Stimulated activated naive CD4-positive, alpha-beta T cell treated with Interleukin-2 at 50 U/mL for 16 hours (primary cell): ENCODE results near the gene R3HDM4.
"Not testable (repeated sequence)": the region's sequence is repeated elsewhere in the genome, so short reads cannot be mapped to it uniquely, and the experiment has no call there.

ENCODE experiments used
- DNase-seq: peaks from one replicate; lab custom pipeline; 2025; lab: John Stamatoyannopoulos, UW

Gene R3HDM4

DNA sequence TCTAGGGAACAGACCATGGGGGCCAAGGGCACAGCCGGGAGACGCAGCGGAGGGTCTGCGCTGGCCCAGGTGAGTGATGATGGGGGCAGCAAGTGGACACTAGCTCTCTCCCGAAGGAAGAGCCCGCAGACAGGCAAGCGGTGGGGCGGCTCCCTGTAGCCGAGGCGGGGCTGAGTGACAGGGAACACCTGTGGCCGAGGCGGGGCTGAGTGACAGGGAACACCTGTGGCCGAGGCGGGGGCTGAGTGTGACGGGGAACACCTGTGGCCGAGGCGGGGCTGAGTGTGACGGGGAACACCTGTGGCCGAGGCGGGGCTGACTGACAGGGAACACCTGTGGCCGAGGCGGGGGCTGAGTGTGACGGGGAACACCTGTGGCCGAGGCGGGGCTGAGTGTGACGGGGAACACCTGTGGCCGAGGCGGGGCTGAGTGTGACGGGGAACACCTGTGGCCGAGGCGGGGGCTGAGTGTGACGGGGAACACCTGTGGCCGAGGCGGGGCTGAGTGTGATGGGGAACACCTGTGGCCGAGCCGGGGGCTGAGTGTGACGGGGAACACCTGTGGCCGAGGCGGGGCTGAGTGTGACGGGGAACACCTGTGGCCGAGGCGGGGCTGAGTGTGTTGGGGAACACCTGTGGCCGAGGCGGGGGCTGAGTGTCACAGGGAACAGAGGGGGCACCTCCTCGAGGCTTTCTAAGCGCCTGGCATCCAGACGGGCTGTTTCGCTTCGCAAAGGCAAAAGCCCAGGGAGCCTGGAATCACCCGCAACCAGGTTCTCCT lies 21.4 kb downstream of the R3HDM4 start:
- DNase-seq, result not testable (repeated sequence)

DNA sequence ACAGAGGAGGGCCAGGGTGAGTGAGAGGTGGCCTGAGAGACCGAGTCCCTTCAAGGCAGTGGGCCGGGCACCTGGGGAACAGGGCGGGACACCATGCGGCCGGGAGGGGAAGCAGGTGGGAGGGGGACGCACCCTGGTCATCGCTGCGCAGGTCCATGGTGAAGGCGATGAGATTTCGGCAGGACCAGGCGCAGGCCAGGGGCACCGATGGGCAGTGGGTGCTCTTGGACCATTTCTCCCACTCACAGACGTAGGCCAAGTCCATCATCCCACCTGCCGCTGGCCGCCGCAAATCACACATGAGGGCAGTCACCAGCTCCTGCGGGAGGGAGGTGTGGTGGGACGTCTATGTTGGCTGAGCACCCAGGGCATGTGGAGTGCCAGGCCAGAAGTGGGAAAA lies 22.2 kb downstream of the R3HDM4 start:
- DNase-seq, result no peak

DNA sequence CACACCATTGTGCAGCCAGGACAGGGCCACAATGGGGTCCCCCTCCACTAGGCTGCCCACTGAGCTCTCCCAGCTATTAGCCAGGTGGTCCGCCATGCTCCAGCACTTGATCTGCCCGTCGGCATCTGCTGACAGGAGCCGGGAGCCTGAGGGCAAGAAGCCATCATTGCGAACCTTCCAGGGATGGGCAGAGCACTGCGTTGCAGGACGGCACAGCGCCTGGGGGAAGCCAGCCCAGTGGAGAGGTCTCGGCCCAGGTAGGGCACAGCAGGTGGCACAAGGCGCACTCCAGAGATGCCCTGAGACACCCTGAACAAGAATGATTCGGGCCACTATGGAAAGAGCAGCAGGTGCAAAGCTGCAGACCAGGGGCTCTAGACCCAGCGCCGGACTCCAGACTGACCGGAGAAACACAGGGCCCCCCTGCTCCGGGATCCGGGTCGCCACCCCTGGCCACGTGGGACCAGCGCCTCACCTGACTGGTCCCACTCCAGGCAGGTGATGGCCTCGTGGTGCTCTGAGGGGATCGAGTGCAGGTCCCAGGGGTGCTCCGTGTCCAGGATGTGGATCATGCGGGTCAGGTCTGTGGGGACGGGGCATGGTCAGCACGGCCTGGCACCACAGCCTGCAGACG lies 23.2 kb downstream of the R3HDM4 start:
- no peak for DNase-seq

DNA sequence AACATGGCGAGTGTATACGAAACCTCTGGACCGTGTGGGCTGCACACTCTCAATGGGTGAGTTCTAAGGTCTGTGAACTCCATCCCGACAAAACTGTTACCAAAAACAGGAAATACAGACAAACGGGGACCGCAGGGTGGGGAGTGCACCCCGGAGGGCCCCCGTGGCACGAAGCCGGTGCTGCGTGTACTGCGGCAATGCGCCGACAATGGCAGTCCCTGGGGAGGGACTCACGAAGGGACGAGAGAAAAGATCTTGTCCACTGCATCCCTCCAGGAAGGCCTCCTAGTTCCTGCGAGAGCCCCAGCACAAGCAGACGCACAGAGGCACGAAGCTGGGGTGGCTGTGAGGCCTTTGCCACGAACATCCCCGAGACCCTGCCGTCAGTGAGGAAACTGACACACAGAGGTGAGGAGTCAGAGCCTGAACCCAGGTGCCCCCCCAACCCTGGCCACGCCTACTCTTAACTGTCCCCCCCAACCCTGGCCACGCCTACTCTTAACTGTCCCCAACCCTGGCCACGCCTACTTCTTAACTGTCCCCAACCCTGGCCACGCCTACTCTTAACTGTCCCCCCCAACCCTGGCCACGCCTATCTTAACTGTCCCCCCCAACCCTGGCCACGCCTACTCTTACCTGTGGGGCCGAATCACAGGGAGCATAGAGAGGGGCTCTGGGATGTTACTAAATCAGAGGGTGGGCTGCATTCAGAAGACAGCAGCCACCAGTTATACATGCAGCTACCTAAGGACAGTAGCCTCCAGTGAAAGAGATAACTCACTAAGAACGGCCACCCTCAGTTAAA lies 24.2 kb downstream of the R3HDM4 start:
- DNase-seq, result peak; percentile 44

DNA sequence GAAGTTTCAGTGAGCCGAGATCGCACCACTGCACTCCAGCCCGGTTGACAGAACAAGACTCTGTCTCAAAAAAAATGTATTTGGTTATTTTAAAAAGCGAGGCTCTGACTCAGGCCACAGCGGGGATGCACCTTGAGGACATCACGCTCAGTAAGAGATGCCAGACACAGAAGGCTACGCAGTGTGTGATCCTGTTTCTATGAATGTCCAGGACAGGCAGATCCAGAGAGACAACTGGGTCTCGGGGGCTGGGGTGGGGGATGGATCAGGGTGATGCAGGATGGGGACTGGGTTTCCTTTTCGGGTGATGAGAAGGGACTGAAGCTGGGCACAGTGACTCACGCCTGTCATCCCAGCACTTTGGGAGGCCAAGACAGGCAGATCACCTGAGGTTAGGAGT lies 25.4 kb downstream of the R3HDM4 start:
- DNase-seq, result no peak

DNA sequence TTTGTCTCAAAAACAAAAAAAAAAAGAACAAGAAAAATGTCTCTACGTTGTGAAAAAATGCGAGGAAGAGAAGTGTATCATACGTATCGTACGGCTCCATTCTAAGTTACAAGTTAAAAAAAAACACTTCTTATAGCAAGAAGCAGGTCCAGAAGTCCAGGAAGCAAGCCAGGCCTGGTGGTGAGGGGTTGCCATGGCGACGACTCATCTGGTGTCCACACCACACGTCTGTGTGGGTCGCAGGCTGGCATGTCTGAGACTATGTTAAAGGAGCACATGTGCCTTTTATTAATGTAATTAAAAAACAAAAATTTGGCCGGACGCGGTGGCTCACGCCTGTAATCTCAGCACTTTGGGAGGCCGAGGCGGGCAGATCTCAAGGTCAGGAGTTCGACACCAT lies 25.9 kb downstream of the R3HDM4 start:
- DNase-seq, result no peak

DNA sequence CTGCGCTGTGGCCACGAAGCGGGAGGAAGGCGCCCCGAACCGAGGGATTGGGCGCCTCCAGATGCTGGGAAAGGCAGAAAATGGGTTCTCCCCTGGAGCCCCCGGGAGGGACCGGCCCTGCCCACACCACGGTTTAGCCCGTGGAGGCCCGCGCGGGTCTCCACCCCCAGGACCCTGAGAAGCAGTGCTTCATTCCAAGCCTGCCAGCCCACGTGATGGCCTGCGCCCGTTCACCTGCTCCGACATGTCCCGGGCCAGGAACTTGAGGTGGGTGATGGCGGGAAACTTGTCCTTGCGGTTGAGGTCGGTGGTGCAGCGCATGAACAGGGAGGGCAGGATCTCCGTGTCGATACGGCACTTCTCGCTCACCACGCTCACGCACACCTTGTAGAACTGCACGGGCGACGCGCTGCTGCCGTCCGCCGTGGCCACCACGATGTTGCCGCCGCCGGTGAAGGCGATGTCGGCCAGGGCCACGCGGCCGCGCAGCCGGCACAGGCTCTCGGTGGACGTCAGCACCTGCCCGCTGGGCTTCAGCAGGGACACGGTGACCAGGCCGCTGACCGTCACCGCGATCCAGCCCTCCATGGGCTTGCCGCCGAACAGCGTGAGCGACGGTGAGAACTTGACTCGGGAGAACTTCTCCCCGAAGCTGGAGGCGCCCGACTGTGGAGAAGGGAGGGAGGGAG lies 27.3 kb downstream of the R3HDM4 start:
- no peak for DNase-seq

DNA sequence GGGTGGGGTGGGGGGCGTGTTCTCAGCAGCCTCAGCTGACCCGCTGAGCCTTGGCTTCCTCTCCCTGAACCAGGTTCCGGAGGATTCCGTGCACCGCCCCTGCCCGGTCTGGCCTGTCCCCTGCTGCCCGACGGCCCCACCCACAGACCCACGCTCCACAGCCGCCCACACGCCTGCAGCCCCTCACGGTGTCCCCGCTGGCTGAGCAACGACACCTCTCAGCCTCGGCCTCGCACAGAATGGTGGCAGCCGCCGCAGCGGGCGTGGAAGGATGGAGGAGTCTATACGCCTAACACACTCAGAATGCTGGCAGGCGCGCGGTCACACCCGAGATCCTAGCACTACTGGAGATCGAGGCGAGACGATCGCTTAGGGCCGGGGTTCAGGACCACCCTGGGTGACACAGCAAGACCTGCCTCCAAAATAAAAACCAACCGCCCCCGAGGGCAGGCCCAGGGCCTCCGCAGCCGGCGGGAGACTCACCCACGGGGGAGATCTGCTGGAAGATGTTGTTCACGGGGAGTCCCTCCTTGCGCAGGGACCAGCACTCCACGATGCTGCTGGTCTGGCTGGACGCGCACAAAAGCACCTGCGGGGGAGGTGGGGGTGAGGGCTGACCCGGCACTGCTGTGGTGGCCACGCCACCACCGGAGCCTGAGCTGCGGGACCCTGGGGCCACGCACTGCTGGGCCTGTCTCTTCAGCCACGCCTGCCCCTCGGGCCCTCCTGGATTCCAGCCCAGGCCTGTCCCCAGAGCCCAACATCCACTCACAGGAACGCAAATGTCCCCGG lies 28.4 kb downstream of the R3HDM4 start:
- DNase-seq, result no peak

DNA sequence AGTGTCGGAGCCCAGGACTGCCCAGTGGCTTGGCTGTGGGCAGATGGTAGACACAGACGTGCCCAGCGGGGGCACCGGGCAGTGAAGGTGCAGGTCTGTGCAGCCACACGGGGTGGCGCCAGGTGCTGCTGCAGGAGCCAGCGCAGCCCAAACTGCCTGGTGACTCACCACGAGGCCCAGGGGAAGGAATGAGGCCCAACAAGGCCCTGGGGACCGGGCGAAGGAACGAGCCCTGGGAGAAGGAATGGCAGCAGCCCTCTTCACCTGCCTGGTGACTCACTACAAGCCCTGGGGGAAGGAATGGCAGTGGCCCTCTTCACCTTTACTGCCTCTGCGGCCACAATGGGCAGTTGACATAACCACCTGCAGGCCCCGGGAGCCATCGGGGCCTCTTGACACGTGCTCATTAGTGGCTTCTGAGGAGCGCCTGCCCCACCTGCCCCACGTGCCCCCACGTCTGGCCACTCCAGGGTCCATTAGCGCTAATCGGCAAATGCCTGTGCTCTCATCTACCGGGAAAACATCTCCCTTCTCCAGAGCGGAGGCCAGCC lies 29.3 kb downstream of the R3HDM4 start:
- no peak for DNase-seq

DNA sequence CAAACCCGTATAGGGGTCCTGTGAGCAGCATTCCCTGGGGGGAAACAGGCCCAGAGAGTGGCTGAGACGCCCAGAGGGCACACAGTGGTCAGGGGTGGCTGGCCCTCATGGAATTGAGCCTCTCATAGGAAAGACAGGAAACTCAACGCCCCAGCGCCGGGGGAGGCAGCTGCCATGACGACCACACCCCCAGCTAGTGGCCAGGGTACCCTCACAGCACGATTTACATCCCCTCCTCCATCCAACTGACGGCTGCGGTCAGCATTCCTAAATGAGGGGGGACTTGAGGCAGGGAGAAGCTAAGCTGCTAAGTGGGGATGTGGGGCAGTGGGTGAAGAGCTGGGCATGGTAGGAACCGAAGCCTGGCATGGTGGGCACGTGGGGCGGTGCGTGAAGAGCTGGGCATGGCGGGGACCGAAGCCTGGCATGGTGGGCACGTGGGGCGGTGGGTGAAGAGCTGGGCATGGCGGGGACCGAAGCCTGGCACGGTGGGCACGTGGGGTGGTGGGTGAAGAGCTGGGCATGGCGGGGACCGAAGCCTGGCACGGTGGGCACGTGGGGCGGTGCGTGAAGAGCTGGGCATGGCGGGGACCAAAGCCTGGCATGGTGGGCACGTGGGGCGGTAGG lies 30.0 kb downstream of the R3HDM4 start:
- no peak for DNase-seq

DNA sequence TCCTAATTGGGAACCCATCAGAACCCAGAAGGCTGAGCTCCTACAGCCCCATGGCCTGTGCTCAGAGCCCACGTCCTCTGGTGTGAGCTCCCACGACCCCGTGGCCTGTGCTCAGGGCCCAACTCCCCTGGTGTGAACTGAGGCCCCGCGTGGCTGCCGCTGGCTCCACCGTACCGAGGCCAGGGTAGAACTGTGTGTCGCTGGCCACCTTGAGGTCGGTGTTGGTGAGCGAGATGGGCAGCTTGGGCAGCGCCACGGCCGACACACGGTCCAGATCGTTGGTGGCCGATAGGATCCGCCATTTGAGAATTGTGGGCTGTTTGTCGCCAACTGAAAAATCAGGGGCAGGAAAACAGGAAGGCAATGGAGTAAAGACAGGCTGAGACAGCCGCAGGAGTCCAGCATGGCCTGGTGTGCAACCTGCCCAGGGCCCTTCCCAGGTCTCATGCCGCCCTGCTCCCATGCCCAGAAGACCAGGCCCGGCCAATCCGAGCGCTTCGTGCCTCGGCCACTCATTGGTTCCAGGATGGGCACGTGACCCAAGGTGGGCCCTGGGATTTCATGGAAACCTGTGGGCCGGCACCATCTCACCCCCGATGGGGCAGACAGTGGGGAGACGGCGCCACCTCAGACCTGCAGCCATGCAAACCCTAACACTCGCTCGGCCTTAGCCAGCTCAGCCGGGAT lies 31.5 kb downstream of the R3HDM4 start:
- DNase-seq, result no peak

DNA sequence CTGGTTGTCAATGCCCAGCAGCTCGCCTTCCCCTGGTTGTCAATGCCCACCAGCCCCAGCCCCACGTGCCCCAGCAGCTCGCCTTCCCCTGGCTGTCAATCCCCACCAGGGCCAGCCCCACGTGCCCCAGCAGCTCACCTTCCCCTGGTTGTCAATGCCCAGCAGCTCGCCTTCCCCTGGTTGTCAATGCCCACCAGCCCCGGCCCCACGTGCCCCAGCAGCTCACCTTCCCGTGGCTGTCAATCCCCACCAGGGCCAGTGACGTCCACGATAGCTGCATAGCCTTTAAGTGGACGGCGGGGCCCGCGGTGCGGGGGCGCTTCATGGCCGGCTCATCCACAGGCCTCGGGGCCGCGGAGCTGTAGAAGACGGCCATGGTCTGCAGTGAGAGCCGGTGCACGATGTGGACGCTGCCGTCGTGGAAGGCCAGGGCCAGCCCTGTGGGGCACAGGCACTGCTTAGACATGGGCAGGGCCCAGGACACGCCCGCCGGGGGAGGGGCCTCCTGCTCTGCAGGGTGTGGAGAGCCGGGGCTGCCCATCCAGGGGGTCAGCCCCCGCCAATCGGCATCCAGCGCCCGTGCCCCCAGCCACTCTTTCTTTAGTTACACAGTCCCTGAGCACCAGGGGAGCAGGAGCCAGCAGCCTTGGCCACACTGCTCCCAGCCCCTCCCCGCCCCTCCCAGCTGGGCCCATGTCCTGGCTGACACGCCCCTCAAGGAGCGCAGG lies 33.1 kb downstream of the R3HDM4 start:
- DNase-seq, result no peak

DNA sequence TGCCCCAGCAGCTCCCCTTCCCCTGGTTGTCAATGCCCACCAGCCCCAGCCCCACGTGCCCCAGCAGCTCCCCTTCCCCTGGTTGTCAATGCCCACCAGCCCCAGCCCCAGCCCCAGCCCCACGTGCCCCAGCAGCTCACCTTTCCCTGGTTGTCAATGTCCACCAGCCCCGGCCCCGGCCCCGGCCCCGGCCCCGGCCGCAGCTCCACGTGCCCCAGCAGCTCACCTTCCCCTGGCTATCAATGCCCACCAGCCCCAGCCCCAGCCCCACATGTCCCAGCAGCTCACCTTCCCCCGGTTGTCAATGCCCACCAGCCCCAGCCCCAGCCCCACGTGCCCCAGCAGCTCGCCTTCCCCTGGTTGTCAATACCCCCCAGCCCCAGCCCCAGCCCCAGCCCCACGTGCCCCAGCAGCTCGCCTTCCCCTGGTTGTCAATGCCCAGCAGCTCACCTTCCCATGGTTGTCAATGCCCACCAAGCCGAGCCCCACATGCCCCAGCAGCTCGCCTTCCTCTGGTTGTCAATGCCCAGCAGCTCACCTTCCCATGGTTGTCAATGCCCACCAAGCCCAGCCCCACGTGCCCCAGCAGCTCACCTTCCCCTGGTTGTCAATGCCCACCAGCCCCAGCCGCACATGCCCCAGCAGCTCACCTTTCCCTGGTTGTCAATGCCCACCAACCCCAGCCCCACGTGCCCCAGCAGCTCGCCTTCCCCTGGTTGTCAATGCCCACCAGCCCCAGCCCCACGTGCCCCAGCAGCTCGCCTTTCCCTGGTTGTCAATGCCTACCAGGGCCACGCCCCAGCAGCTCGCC lies 34.1 kb downstream of the R3HDM4 start:
- not testable (repeated sequence) for DNase-seq

DNA sequence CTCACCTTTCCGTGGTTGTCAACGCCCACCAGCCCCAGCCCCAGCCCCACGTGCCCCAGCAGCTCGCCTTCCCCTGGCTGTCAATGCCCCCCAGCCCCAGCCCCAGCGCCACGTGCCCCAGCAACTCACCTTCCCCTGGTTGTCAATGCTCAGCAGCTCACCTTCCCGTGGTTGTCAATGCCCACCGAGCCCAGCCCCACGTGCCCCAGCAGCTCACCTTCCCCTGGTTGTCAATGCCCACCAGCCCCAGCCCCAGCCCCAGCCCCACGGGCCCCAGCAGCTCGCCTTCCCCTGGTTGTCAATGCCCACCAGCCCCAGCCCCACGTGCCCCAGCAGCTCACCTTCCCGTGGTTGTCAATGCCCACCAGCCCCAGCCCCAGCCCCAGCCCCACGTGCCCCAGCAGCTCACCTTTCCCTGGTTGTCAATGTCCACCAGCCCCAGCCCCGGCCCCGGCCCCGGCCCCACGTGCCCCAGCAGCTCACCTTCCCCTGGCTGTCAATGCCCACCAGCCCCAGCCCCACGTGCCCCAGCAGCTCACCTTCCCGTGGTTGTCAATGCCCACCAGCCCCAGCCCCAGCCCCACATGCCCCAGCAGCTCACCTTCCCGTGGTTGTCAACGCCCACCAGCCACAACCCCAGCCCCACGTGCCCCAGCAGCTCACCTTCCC lies 34.9 kb downstream of the R3HDM4 start:
- DNase-seq, result not testable (repeated sequence)

DNA sequence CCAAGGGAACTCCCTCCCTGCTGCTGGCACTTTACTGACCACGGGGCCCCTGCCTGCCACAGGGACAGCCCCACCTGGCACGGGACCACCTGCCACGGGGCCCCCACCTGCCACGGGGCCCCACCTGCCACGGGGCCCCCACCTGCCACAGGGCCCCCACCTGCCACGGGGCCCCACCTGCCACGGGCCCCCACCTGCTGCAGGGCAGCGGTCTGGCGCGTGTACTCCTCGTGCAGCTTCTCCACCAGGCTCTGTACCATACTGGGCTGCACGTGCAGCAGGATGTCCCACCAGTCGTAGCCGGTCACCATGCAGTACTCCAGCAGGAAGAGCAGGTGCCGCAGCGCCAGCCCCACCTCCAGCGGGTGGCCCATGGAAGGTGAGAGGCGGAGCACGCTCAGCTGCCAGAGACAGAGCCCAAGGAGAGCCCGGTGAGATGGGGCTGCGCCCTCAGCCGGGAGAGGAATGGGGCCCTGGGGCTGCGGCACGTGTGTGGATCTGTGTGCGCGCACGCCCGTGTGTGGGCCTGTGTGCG lies 36.2 kb downstream of the R3HDM4 start:
- no peak for DNase-seq

DNA sequence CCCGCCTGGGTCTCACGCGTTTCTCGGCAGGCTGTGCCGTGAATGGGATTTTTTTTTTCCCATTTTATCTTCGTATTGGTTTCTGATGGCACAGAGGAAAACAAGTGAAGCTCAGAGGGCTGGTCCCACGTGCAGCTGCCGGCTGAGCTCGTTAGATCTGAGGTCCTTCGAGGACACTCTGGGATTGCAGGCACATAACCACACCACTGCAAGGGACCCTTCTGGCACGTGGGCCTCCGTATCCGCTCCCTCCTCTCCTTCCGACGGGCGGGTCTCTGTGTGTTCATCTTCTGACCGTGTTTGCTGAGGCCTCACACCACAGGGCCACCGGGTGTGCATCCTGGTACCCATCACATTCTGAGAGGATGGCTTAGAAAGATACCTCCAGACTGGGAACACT lies 36.9 kb downstream of the R3HDM4 start:
- no peak for DNase-seq

DNA sequence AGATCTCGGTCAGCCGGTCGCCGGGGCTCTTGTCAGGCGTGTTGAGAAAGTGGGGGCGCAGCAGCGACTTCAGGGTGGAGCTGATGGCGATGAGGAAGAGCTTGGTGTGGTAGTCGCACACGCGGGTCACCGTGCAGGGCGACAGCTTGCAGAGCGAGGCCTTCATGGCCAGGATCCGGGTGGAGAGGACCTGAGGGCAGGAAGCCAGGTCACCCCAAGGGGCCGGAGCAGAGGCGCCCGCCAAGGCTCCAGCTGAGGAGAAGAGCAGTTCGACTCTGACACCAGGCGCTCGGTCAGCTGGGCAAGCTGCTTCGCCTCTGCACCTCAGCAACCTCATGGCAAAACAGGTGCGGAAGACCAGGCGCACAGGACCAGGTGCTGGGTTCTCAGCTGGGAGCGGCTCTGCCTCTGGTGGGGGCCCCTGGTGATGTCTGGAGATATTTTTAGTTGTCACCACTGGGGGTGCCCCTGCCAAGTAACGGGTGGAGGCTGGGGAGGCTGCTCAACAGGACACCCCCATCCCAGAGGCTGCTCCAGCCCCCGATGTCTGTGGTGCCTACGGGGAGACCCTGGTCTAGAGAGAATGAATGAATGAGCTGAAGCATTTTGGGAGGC lies 37.6 kb downstream of the R3HDM4 start:
- no peak for DNase-seq
